SH-SY5Y (cell line): ENCODE results near the gene NRDE2.

Source experiments
- GATA2 ChIP-seq: IDR thresholded peaks from 2 replicates; pipeline ENCODE4 v1.6.1; 2011; ENCODE audit warnings: mild to moderate bottlenecking, low read depth, low read length
- GATA3 ChIP-seq: IDR thresholded peaks from 2 replicates; pipeline ENCODE4 v1.6.1; 2011; ENCODE audit warnings: low read depth, mild to moderate bottlenecking, low read length, moderate library complexity

GRCh38 chr14:90300611-90301047, 31.1 kb downstream of the NRDE2 start:
- TF ChIP-seq GATA2 (no peak), GATA3 (no peak)
